ENCODE measurements around the gene LRRC30.

DNA sequence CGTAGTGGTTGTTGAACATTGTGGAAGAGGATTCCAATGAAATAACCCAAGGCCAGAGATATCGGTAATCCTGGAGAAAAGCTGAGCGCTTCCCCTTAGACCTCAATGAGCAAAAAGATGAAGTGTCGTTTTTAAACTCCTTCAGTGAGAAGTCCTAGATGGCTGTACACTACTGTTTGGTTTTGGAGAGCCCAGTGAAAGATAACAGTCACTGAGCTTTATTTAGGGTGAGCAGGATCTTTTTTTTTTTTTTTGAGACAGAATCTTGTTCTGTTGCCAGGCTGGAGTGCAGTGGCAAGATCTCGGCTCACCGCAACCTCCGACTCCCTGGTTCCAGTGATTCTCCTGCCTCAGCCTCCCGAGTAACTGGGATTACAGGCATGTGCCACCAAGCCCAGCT lies 24.2 kb downstream of the LRRC30 start:
- TF ChIP-seq YY1 (IDR thresholded peaks at IDR 0.05; ENCODE audit: insufficient read depth, insufficient read length) = no peak
- no peak for TF ChIP-seq ZNF274 (IDR thresholded peaks at IDR 0.05; ENCODE audit: low read depth, low read length)

Measured in NT2/D1 (cell line).